ENCODE data around the gene KCNF1. TPM values are rescaled to one million over a fixed set of nuclear protein-coding genes. Genes with fewer than 3 reads are reported as not detected.

The KCNF1 gene, protein sequence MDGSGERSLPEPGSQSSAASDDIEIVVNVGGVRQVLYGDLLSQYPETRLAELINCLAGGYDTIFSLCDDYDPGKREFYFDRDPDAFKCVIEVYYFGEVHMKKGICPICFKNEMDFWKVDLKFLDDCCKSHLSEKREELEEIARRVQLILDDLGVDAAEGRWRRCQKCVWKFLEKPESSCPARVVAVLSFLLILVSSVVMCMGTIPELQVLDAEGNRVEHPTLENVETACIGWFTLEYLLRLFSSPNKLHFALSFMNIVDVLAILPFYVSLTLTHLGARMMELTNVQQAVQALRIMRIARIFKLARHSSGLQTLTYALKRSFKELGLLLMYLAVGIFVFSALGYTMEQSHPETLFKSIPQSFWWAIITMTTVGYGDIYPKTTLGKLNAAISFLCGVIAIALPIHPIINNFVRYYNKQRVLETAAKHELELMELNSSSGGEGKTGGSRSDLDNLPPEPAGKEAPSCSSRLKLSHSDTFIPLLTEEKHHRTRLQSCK
- 8.4 TPM for total RNA-seq (ENCODE audit: unreplicated experiment)
- long read RNA-seq: 0 reads

DNA sequence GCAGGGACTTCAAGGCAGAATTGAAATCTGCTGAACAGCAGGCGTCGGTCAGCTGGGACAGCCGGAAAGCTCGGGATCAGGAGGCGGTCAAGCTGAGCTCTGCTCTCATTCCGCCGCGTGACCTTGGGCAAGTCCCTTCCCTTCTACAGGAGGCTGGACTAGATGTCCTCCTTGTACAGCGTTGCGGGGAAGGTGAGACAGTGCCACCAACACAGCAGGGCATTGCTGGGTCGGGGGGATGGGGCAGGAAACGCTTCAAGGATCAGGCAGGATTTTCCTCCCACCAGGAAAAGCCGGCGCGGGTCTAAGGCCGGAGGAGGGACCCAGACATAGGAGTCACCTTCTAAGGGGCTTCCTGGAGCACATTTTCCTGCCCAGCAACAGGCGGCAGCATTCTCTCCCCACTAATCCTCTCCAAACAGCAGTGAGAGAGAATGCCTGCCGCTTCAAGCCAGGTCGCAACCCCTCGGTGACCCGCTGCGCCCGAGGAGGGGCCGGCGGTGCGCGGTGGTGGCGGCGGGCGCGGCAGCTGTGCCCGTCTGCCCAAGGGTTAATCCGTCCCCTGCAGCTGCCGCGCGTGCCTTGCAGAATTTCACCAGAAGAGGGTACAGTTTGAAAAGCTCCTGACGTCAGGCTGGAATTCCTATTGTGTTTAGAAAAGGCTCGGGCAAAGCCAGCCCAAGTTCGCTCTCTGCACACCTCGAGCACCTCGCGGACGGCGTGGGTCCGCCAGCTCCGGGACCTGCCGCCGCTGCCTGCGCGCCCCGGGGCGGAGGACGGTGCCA, at the start of gene KCNF1:
Gene KCNF1, plus strand, starts transcription at position 644 of the 785 bp plus-strand sequence. CDS start 493 bp downstream, outside the sequence.
- Mint-ChIP-seq H3K4me3 (ENCODE audit: unreplicated experiment) (peak within 1 kb of the TSS; percentile 89), H3K27me3 (ENCODE audit: unreplicated experiment) (peaks cover 29% of the 10 kb centered on the region), H3K4me1 (ENCODE audit: unreplicated experiment) (peaks cover 22% of the 10 kb centered on the region)

DNA sequence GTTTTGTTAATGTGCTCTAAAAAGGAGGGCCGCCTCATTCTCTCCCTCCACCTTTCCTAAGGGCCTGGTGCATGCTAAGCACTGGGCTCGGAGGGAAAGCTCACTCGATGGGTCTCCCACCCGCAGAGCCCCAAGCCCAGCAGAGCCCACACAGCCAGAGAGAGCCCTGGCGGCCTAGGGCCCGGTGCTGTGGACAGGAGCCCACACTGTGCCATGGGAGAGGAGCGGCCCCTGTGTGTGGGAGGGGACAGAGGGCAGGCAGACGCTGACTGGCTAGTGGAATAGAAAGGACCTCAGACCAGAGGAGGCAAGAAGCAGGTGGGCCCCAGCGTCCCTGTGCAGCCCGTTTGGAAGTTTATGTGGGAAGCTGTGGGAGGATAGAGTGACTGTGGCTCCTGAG, 49.4 kb upstream of the KCNF1 start:
- Mint-ChIP-seq H3K9me3 (ENCODE audit: unreplicated experiment) (no peaks in the 10 kb centered on the region), H3K4me1 (ENCODE audit: unreplicated experiment) (no peaks in the 10 kb centered on the region), H3K27ac (ENCODE audit: unreplicated experiment) (no peak overlapping the region), H3K36me3 (ENCODE audit: low read depth, unreplicated experiment) (no peaks in the 10 kb centered on the region), H3K27me3 (ENCODE audit: unreplicated experiment) (peaks cover 9% of the 10 kb centered on the region), H3K4me3 (ENCODE audit: unreplicated experiment) (no peak overlapping the region)
- TF ChIP-seq, protein P1, sequence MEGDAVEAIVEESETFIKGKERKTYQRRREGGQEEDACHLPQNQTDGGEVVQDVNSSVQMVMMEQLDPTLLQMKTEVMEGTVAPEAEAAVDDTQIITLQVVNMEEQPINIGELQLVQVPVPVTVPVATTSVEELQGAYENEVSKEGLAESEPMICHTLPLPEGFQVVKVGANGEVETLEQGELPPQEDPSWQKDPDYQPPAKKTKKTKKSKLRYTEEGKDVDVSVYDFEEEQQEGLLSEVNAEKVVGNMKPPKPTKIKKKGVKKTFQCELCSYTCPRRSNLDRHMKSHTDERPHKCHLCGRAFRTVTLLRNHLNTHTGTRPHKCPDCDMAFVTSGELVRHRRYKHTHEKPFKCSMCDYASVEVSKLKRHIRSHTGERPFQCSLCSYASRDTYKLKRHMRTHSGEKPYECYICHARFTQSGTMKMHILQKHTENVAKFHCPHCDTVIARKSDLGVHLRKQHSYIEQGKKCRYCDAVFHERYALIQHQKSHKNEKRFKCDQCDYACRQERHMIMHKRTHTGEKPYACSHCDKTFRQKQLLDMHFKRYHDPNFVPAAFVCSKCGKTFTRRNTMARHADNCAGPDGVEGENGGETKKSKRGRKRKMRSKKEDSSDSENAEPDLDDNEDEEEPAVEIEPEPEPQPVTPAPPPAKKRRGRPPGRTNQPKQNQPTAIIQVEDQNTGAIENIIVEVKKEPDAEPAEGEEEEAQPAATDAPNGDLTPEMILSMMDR (IDR thresholded peaks at IDR 0.05; ENCODE audit: unreplicated experiment): no peak
- DNase-seq (ENCODE audit: low spot score): no peak

More for the DNA sequence above, at the start of gene KCNF1:
- Mint-ChIP-seq H3K9me3 (ENCODE audit: unreplicated experiment) (no peaks in the 10 kb centered on the region), H3K36me3 (ENCODE audit: low read depth, unreplicated experiment) (peaks cover 15% of the 10 kb centered on the region), H3K27ac (ENCODE audit: unreplicated experiment) (peak within 1 kb of the TSS; percentile 33)
- DNase-seq (ENCODE audit: low spot score): peak; percentile 70
- TF ChIP-seq, protein P1 (IDR thresholded peaks at IDR 0.05; ENCODE audit: unreplicated experiment): no peak

DNA sequence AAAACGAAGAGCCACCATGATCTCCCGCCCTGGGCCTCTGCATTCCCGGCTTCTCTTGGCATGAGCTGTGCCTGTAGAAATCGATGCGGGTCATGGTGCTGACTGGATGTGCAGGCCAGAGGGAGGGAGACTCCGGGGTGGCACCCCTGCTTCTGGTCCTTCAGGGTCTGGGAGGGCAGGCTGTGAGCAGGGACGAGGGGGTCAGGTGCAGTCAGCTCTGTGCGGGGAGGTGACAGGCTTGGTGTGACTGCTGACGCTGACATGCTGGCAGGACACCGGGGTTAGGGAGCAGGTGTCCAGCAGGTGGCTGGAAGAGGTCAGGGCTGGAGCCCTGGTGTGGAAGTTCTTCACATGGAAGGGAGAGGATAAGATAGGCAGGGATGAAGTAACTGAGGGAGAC, 48.7 kb upstream of the KCNF1 start:
- no peak overlapping the region for H3K4me3 Mint-ChIP-seq (ENCODE audit: unreplicated experiment)

DNA sequence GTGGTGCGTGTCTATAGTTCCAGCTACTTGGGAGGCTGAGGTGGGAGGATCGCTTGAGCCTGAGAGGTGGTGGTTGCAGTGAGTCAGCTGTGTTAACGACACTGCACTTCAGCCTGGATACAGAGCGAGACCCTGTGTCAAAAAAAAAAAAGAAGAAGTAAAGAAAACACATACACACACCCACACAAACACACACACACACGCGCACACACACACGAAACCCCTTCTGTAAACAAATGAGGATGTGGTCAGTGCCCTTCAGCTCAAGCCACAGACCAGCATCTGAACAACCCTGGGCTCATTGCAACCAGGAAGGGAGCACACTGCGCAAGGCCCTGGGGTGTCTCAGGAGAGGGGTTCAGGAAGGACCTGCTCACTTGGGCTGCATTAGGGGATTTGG, 47.9 kb upstream of the KCNF1 start:
- no peak overlapping the region for H3K4me3 Mint-ChIP-seq (ENCODE audit: unreplicated experiment)

More for the DNA sequence above, 48.7 kb upstream of the KCNF1 start:
- Mint-ChIP-seq H3K27ac (ENCODE audit: unreplicated experiment) (no peak overlapping the region), H3K36me3 (ENCODE audit: low read depth, unreplicated experiment) (no peaks in the 10 kb centered on the region), H3K27me3 (ENCODE audit: unreplicated experiment) (peaks cover 9% of the 10 kb centered on the region), H3K9me3 (ENCODE audit: unreplicated experiment) (no peaks in the 10 kb centered on the region), H3K4me1 (ENCODE audit: unreplicated experiment) (no peaks in the 10 kb centered on the region)
- TF ChIP-seq, protein P1 (IDR thresholded peaks at IDR 0.05; ENCODE audit: unreplicated experiment): no peak
- no peak for DNase-seq (ENCODE audit: low spot score)

More for the DNA sequence above, 47.9 kb upstream of the KCNF1 start:
- Mint-ChIP-seq H3K27ac (ENCODE audit: unreplicated experiment) (no peak overlapping the region), H3K27me3 (ENCODE audit: unreplicated experiment) (peaks cover 9% of the 10 kb centered on the region), H3K9me3 (ENCODE audit: unreplicated experiment) (no peaks in the 10 kb centered on the region), H3K4me1 (ENCODE audit: unreplicated experiment) (no peaks in the 10 kb centered on the region), H3K36me3 (ENCODE audit: low read depth, unreplicated experiment) (no peaks in the 10 kb centered on the region)
- no peak for DNase-seq (ENCODE audit: low spot score)
- TF ChIP-seq, protein P1 (IDR thresholded peaks at IDR 0.05; ENCODE audit: unreplicated experiment): no peak

Measured in endothelial cell (in vitro differentiated cells).